SJCRH30 (cell line): ENCODE measurements around the gene USP2. TPM values are rescaled to one million over a fixed set of nuclear protein-coding genes. Genes with fewer than 3 reads are reported as not detected.

Experiments
- DNase-seq, 2 experiments: peaks; one replicate each; pipeline ENCODE4 v3.0.0-alpha.2; 2015 to 2020
- H3K27ac ChIP-seq: fragments of 250-450 bp; sonication (Bioruptor Pico); 2 replicates; pipeline ENCODE4 v1.5.1; 2020; ENCODE audit warnings: mild to moderate bottlenecking, moderate library complexity
- H3K27me3 ChIP-seq: fragments of 250-450 bp; sonication (Bioruptor Pico); 2 replicates; pipeline ENCODE4 v1.5.1; 2020; ENCODE audit warnings: mild to moderate bottlenecking, moderate library complexity
- H3K36me3 ChIP-seq: fragments of 250-450 bp; sonication (Bioruptor Pico); 2 replicates; pipeline ENCODE4 v1.5.1; 2020; ENCODE audit warnings: mild to moderate bottlenecking, moderate library complexity
- H3K4me1 ChIP-seq: fragments of 250-450 bp; sonication (Bioruptor Pico); 2 replicates; pipeline ENCODE4 v1.5.1; 2020; ENCODE audit warnings: mild to moderate bottlenecking, moderate library complexity
- H3K4me3 ChIP-seq: fragments of 250-450 bp; sonication (Bioruptor Pico); 2 replicates; pipeline ENCODE4 v1.5.1; 2020; ENCODE audit warnings: mild to moderate bottlenecking, moderate library complexity
- H3K9me3 ChIP-seq: fragments of 250-450 bp; sonication (Bioruptor Pico); replicated peaks from 2 replicates; pipeline ENCODE4 v1.5.1; 2020; ENCODE audit warnings: mild to moderate bottlenecking, moderate library complexity
- total RNA-seq: library from RNA; depleted of rRNA; stranded (reverse); fragments of >200 nt; shearing (Covaris generic); gene quantifications from 2 replicates; pipeline ENCODE4 v1.2.3, GENCODE V29; 2014

The USP2 gene
- total RNA-seq, 1 experiment from 2014 or later = 2.4 TPM

DNA sequence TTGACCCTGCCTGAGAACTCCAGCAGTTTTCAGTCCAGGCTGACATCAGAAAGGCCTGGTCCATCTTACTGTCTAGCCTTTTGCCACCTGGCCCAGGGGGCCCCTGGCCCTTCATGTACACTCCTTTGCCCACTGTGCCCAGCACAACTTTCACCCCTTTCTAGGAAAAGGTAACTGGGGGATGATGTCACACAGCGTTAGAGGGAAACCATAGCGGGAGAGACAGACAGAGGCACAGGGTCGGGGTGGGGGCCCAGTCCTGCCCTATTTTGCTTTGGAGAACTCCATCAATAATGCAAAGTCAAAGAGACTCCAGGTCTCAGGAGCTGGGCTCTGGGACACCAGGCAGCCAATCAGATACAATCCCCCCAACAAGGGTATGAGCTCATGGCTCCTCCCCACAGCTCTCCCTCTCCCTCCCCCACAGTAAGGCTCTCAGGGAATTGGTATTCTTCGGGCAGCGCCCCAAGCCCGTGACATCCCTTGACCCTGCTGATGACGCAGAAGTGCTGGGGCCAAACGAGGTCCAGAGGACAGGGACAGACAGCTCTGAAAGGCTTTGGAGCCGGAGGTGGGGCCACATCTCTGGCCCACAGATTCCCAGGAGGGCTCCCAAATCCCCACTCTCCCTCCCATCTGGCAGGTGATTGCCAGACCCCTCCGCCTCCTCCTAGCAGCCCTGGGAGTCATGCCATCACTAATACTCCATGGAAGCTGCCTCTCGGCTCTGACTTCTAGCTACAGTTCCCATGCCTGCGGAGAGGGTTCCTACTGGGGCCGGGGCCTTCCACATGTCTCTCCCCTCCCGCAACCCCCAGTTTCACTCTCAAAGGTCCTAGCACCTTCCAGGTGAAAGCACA is 5.9 kb downstream of the USP2 start:
- no peaks in the 10 kb centered on the region for H3K27me3 ChIP-seq
- H3K27ac ChIP-seq = peak overlapping the region; percentile 55
- H3K9me3 ChIP-seq = no peaks in the 10 kb centered on the region
- H3K4me3 ChIP-seq = peak overlapping the region; percentile 40
- no peaks in the 10 kb centered on the region for H3K36me3 ChIP-seq
- H3K4me1 ChIP-seq = peaks cover 41% of the 10 kb centered on the region
- DNase-seq = peak; percentile 57 to 68

DNA sequence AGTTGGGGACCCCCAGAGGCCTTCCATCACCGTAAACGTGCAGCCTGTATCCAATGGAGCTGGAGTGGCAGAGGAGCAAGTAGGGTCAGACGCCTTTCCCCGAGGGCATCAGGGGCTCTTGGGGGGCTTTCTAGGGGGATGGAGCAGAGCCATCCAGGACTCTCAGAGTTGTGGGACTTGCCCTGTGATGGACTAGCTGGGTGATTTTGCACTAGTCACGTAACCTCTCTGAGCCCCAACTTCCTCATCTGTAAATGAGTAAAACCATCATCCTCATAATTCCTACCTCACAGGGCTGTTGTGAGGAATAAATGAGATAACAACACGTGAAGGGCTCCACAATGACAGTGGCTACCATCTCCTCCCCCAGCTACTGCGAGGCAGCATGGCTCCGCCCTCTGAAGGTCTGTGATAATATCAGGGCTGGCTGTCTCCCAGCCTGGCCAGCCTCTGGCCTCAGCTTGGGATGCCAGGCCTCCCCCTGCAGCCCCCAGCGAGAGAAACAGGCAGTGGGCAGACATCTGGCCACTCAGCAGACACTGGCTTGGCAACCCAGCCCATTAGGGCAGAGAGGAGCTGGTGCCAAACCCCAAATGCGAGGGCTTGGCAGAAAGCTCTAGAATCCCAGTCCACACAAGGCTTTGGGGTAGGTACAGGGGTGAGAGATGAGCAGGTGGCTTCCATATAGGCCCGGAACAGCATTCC is 6.7 kb downstream of the USP2 start:
- Histone ChIP-seq H3K4me1 (peaks cover 48% of the 10 kb centered on the region), H3K27ac (no peak overlapping the region), H3K4me3 (no peak overlapping the region), H3K27me3 (no peaks in the 10 kb centered on the region), H3K36me3 (no peaks in the 10 kb centered on the region), H3K9me3 (no peaks in the 10 kb centered on the region)
- no peak for DNase-seq

DNA sequence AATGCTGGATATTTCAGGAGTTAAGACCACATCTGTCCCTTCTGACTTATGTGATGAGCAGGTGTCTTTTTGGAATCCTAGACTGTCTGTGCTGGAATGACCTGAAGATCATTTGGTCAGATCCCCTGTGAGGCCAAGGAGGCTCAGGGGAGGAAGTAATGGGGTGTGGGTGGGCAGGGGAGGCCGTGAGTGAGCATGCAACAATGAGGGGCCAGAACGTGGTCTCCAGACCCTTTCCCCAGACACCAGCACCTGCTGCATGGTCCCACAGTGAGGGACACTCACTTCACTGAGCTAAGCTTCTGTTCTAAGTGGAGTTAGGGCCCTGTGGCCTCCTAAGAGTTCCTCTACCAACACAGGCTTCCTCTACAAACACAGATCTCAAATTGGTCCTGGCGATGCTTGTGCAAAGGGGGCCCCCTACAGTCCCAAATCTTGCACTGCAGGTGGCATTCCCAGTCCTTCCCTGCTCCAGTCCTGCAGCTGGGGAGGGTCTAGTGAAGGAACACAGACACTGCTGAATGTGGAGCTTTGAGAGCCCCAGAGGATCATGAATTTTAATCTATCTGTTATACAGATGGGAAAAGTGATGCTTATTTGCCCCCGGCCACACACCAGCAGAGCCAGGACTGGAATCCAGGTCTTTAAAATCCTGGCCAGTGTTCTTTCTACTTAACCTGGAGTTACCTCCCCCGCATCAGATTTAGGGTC is 7.4 kb downstream of the USP2 start:
- H3K27me3 ChIP-seq = no peaks in the 10 kb centered on the region
- peak; percentile 70 to 84 for DNase-seq
- no peaks in the 10 kb centered on the region for H3K36me3 ChIP-seq
- peaks cover 53% of the 10 kb centered on the region for H3K4me1 ChIP-seq
- no peak overlapping the region for H3K4me3 ChIP-seq
- H3K9me3 ChIP-seq = no peaks in the 10 kb centered on the region
- no peak overlapping the region for H3K27ac ChIP-seq

DNA sequence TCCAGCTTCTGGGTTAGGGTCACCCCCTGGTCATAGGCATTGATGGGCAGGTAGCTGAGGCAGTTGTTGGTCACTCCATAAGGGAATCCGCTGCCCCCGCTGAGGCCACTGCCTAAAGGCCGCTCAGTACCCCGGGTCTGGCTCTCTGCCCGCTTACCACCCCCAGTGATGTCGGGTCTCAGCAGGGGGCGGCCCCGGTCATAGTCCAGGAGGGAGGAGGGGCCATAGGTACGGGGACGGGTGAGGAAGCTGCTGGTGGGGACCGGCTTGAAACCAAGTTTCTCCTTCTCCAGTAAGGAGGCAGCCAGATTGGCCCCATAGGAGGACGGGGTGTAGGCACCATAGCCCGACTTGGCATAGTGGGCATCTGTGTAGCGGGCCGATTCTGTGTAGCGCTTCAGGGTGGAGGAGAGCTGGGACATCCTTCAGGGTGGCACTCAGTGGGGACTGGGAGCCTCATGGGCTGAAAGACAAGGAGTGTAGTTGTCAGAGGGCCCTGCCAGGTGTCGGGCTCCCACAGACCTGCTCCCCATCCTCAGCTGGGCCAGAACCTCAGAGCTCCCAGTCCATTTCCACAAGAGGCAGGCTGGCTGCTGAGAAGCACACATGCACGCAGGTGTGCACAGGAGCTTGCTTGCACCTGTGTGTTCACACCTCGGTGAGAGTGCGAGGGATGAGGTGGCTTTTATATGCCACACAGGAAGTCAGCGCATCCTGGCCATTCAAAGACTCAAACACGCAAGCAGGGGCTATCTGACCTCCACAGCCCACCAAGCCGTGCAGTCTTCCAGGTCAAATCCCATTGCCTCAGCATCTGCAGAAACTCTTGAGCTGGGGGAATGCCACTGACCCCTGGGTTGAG is 8.2 kb downstream of the USP2 start:
- Histone ChIP-seq H3K9me3 (no peaks in the 10 kb centered on the region), H3K36me3 (no peaks in the 10 kb centered on the region), H3K4me3 (no peak overlapping the region), H3K27me3 (no peaks in the 10 kb centered on the region), H3K4me1 (peaks cover 54% of the 10 kb centered on the region), H3K27ac (no peak overlapping the region)
- no peak for DNase-seq

DNA sequence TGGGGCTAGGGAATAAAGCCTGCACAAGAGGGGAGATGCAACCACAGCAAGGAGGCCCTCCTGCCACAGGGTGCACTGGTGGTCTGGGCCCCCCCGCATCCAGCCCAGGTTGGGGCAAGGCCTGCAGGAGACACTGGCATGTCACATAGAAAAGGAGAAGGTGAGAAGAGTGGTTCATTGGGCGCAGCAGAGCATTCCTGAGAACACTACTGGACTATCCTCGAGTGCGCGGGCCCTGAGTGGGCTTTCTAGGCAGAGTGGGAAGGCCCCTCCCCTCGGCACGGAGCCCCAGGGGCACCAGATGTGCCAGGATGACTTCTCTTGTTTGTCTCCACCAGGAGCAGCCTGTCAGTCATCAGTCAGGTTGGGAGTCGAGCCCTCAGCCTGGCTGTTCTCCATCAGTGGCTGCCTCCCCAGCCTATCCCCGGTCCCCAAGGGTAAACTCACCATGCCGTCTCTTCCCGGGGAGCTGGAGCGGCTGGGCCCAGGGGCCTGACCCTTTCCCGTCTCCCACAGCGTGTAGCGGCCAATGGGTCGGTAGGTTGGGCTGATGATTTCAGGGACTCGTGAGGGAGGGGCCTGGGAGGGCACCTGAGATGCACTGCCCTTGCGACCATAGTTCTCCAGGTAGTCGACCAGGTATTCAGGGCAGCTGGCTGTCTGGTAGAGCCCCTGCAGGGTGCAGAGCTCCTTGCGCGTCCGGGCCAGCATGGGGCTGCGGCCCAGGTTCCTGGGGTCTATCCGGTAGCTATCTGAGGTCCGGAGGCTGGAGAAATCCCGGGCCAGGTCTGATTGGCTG is 9.0 kb downstream of the USP2 start:
- Histone ChIP-seq H3K27ac (no peak overlapping the region), H3K4me3 (no peak overlapping the region), H3K27me3 (no peaks in the 10 kb centered on the region), H3K4me1 (peaks cover 57% of the 10 kb centered on the region), H3K9me3 (no peaks in the 10 kb centered on the region), H3K36me3 (no peaks in the 10 kb centered on the region)
- DNase-seq = no peak

DNA sequence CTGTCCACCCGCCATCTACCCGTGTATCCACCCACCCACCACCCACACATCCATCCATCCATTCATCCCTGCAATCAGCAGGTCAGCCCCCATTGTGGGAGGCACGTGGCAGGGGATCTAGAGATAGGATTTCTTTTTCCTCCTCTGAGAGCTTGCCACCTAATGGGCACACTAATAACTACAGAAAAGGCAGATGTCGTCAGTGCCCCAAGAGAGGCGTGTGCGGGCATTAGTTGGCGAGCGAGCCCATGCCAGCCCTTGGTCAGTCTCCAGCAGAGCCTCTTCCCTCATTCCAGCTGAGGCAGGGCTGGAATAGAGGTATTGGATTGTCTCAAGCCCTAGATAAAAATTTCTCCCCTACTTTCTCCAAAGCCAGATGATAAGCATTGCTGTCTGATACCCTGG is 9.7 kb downstream of the USP2 start:
- Histone ChIP-seq H3K4me3 (no peak overlapping the region), H3K36me3 (no peaks in the 10 kb centered on the region), H3K27me3 (no peaks in the 10 kb centered on the region), H3K9me3 (no peaks in the 10 kb centered on the region), H3K27ac (no peak overlapping the region), H3K4me1 (peaks cover 57% of the 10 kb centered on the region)
- DNase-seq = no peak

DNA sequence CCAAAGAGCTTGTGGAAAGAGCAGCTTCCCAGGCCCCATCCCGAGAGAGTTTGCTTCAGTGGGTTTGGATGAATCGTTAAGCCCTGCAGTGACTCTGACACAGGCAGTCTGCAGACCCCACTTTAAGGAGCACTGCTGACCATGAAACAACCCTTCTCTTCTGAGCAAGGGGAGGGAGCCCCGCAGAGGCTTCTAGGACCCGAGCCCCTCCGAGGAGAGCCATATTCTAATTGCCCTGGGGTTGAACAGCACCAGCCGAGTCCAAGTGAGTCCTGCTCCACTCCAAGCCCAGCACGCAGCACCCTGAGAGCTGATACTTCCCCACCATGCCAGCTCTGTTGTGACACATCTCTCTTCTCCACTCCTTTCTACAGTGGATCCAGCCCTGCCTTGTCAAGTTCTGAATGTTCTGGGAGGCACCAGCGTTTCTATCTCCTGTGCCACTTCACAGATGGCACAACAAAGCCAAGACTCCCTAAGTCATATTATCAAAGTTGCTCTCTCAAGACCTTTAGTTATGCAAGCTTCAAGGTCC is 10.4 kb downstream of the USP2 start:
- Histone ChIP-seq H3K27me3 (no peaks in the 10 kb centered on the region), H3K4me3 (no peak overlapping the region), H3K9me3 (no peaks in the 10 kb centered on the region), H3K4me1 (peaks cover 55% of the 10 kb centered on the region), H3K36me3 (no peaks in the 10 kb centered on the region), H3K27ac (no peak overlapping the region)
- DNase-seq = no peak

DNA sequence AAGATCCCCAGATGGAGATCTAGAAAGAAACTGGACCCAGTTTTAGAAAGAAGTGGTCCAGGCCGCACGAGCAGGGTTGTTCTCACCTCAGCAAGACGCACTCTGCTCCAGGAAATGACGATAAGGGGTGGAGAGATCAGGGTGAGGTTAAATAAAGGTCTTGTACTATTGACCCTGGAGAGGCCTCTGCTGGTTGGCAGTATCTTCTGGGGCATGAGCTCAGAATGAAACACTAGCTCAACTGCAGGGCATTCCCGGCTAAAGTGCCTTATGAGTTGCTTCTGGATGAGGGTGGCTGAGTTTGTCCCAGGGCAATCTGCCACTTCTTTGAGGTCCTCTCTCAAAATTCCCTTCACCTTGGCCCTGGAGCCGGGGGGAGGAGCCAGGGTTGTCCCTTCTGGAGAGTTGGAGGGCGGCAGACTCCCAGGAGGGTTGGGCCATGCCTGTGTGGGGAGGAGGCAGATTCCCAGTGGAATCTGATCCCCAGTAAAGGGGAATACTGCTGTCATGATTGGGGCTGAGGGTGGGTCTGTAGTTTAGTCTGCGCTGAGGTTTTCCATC is 10.9 kb downstream of the USP2 start:
- H3K27ac ChIP-seq = no peak overlapping the region
- no peak for DNase-seq
- no peaks in the 10 kb centered on the region for H3K36me3 ChIP-seq
- no peak overlapping the region for H3K4me3 ChIP-seq
- H3K4me1 ChIP-seq = peaks cover 49% of the 10 kb centered on the region
- H3K9me3 ChIP-seq = no peaks in the 10 kb centered on the region
- no peaks in the 10 kb centered on the region for H3K27me3 ChIP-seq

DNA sequence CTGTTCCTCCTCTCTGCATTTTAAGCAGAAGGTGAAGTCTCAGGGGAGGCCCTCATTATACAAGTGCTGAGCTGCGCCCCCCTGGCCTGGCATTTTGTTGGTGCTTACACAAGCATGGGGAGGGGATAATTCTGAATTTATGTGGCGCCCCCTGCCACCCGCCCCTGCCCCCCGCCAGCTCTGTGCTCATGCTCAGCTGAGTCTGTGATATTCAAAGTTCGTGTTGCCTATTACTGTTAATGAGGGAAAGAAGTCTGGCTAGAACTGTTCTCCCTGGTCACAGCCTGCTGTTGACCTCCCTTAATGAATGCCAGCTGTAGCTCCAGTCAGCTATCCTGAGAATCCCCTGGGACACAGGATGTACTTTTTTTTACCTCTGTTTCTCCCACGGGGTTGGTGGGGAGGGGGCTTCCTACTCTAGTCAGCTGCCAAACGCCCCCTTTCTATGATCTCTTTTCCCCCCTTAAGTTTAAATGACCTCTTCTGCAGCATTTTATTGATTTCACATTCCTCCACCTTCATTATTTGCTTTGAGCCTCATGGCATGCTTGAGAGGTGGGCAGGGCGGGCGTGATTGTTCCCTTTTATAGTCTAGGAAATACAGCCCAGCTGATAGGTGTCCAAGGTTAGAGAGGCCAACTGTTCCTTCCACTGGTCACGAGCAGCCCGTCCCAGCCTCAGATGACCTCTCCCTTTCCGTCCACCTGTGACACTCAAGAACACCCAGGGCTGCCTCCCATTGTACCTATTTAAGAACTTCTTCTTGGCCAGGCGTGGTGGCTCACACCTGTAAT is 12.2 kb downstream of the USP2 start:
- DNase-seq = no peak
- H3K9me3 ChIP-seq = no peaks in the 10 kb centered on the region
- H3K27ac ChIP-seq = peak overlapping the region; percentile 74
- H3K4me1 ChIP-seq = peaks cover 37% of the 10 kb centered on the region
- H3K36me3 ChIP-seq = no peaks in the 10 kb centered on the region
- H3K27me3 ChIP-seq = no peaks in the 10 kb centered on the region
- H3K4me3 ChIP-seq = peak overlapping the region; percentile 20; the same call in 1 of the 2 replicates

DNA sequence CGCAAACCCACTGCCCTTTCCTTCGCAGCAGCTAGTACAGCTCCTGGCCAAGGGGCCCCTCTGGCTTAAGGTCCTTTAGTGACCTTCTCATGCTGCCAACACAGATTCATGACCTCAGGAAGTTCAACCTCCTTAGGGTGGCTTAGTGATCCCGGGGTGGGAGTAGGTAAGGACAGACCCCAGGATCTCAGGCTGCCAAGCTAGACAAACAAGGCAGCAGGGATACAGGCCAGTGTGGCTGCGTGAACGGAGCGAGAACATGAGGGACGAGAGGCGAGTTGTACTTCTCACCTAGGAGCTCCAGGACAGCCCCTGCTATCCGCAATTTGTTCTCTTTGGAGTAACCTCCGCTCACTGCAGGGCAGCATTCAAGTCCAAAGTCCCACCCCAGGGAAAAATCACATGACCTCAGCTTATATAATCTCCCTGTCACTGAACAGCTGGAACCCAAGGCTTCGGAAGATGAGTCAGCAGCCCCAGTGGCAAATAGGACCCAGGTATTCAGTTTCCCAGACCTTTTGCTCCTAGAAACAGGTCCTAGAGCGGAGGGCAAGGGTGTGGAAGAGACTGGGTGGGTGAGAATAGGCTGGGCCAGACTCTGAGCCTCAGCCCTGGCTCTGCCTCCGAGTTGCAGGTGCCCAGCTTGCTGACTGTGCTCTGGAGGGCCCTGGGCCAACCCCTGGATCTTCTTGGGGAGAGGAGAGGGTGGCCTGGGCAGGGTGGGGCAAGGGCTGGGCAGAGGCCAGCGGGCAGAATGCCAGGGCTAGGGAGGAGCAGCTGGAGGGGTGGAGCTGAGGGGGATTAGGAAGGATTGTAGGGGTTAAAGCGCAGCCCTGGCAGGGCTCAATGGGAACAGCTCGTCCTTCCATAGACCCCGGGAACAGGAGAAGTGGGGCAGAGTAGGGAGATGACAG is 13.1 kb downstream of the USP2 start:
- Histone ChIP-seq H3K4me1 (peaks cover 37% of the 10 kb centered on the region), H3K27ac (peak overlapping the region; percentile 74), H3K36me3 (no peaks in the 10 kb centered on the region), H3K27me3 (no peaks in the 10 kb centered on the region), H3K9me3 (no peaks in the 10 kb centered on the region), H3K4me3 (peak overlapping the region; percentile 20)
- peak; percentile 90 to 91 for DNase-seq

DNA sequence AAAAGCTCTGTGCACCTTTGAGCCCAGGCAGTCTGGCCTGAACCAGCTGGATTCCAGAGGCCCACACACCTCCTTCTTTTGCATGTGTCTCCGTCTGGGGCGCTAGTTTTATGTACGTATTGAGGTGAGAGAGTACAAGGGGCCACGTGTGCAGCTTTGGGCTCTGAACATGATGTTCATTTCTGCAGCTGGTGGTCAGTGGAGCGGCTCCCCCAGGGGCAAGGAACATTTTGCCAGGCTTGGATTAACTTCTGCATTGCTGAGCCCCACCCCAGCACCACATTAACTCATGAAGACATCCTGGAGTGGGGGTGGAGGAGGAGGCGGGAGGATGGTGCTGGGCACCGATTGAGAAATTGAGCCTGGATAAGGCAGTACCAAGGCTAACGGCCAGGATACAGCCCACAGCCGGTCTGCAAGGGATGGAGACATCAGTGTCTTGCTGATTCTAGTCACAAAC is 13.8 kb downstream of the USP2 start:
- H3K4me3 ChIP-seq = no peak overlapping the region; the same call in 1 of the 2 replicates
- no peaks in the 10 kb centered on the region for H3K9me3 ChIP-seq
- DNase-seq = no peak
- H3K4me1 ChIP-seq = peaks cover 44% of the 10 kb centered on the region
- no peaks in the 10 kb centered on the region for H3K36me3 ChIP-seq
- H3K27ac ChIP-seq = peak overlapping the region; percentile 74
- no peaks in the 10 kb centered on the region for H3K27me3 ChIP-seq
